Mesenchymal stem cell (in vitro differentiated cells and primary cell): ENCODE data around the gene ADAM12.

ENCODE experiments used
- DNase-seq: peaks from one replicate; pipeline ENCODE4 v3.0.0-alpha.2; 2013
- H2AFZ ChIP-seq: one replicate; pipeline ENCODE4 v1.6.1; 2013; ENCODE audit warnings: low read depth, mild to moderate bottlenecking, control low read depth, inconsistent platforms, low read length, moderate library complexity
- H2AK5ac ChIP-seq: 2 replicates; pipeline ENCODE4 v1.6.1; 2013; ENCODE audit warnings: low read length, moderate library complexity, mild to moderate bottlenecking, inconsistent platforms; ENCODE audit not compliant: severe bottlenecking
- H2BK120ac ChIP-seq: one replicate; pipeline ENCODE4 v1.6.1; 2013; ENCODE audit warnings: low read depth, mild to moderate bottlenecking, inconsistent platforms, low read length, moderate library complexity
- H2BK12ac ChIP-seq, 2 experiments: one replicate each; pipeline ENCODE4 v1.6.1; 2013; ENCODE audit warnings: inconsistent platforms in 2 of 2, low read length in 2 of 2, mild to moderate bottlenecking in 2 of 2, moderate library complexity in 2 of 2, control low read depth in 1 of 2
- H2BK15ac ChIP-seq: one replicate; pipeline ENCODE4 v1.6.1; 2013; ENCODE audit warnings: mild to moderate bottlenecking, low read depth, inconsistent platforms; ENCODE audit not compliant: poor library complexity, severe bottlenecking
- H2BK5ac ChIP-seq: 2 replicates; pipeline ENCODE4 v1.6.1; 2013; ENCODE audit warnings: low read depth, mild to moderate bottlenecking, low read length, control low read depth, inconsistent platforms; ENCODE audit not compliant: poor library complexity, severe bottlenecking
- H3K14ac ChIP-seq, 2 experiments: one replicate each; pipeline ENCODE4 v1.6.1; 2013; ENCODE audit warnings: inconsistent platforms in 2 of 2, low read length in 2 of 2, control low read depth in 1 of 2, mild to moderate bottlenecking in 1 of 2, moderate library complexity in 1 of 2
- H3K18ac ChIP-seq, 2 experiments: one replicate each; pipeline ENCODE4 v1.6.1; 2013; ENCODE audit warnings: inconsistent platforms in 2 of 2, low read length in 2 of 2, control low read depth in 1 of 2, low read depth in 1 of 2, mild to moderate bottlenecking in 1 of 2
- H3K23ac ChIP-seq, 2 experiments: one replicate each; pipeline ENCODE4 v1.6.1; 2013; ENCODE audit warnings: inconsistent platforms in 2 of 2, low read length in 2 of 2, mild to moderate bottlenecking in 2 of 2, moderate library complexity in 2 of 2, control low read depth in 1 of 2
- H3K27ac ChIP-seq: 2 replicates; pipeline ENCODE4 v1.5.1; 2013; ENCODE audit warnings: mild to moderate bottlenecking, moderate library complexity, low read length, control low read depth, inconsistent platforms; ENCODE audit not compliant: poor library complexity, severe bottlenecking
- H3K27me3 ChIP-seq, 2 experiments: 2 replicates each; pipeline versions ENCODE4 v1.6.1 to v1.7.0; 2013; ENCODE audit warnings: low read length in 2 of 2, mild to moderate bottlenecking in 2 of 2, moderate library complexity in 2 of 2, control low read depth in 1 of 2, inconsistent platforms in 1 of 2; ENCODE audit not compliant: control insufficient read depth in 1 of 2, insufficient read depth in 1 of 2
- H3K36me3 ChIP-seq, 2 experiments: 2 replicates each; pipeline versions ENCODE4 v1.6.1 to v1.7.0; 2013; ENCODE audit warnings: low read length in 2 of 2, control low read depth in 1 of 2, inconsistent platforms in 1 of 2, low read depth in 1 of 2, mild to moderate bottlenecking in 1 of 2; ENCODE audit not compliant: insufficient read depth in 2 of 2, control insufficient read depth in 1 of 2
- H3K4ac ChIP-seq, 2 experiments: one replicate each; pipeline ENCODE4 v1.6.1; 2013; ENCODE audit warnings: inconsistent platforms in 2 of 2, low read length in 2 of 2, mild to moderate bottlenecking in 2 of 2, moderate library complexity in 2 of 2, control low read depth in 1 of 2, low read depth in 1 of 2
- H3K4me1 ChIP-seq: 2 replicates; pipeline ENCODE4 v1.6.1; 2013; ENCODE audit warnings: low read depth, low read length, control low read depth; ENCODE audit not compliant: control insufficient read depth, insufficient read depth
- H3K4me2 ChIP-seq: 2 replicates; pipeline ENCODE4 v1.6.1; 2013; ENCODE audit warnings: low read length, mild to moderate bottlenecking, inconsistent platforms; ENCODE audit not compliant: poor library complexity, severe bottlenecking
- H3K4me3 ChIP-seq, 2 experiments: 2 replicates each; pipeline versions ENCODE4 v1.5.1 to v1.7.0; 2013; ENCODE audit warnings: low read length in 2 of 2, mild to moderate bottlenecking in 2 of 2, control low read depth in 1 of 2, low read depth in 1 of 2; ENCODE audit not compliant: insufficient read depth in 1 of 2
- H3K79me1 ChIP-seq: replicated peaks from 2 replicates; pipeline ENCODE4 v1.6.1; 2013; ENCODE audit warnings: mild to moderate bottlenecking, control low read depth, low read length, inconsistent platforms; ENCODE audit not compliant: poor library complexity, severe bottlenecking
- H3K9ac ChIP-seq: 2 replicates; pipeline ENCODE4 v1.7.0; 2013; ENCODE audit warnings: mild to moderate bottlenecking, low read length, moderate library complexity
- H3K9me3 ChIP-seq: 2 replicates; pipeline ENCODE4 v1.7.0; 2013; ENCODE audit warnings: mild to moderate bottlenecking, low read length; ENCODE audit not compliant: control insufficient read depth
- H4K8ac ChIP-seq: one replicate; pipeline ENCODE4 v1.6.1; 2013; ENCODE audit warnings: inconsistent platforms, mild to moderate bottlenecking, low read length, moderate library complexity
- H4K91ac ChIP-seq: one replicate; pipeline ENCODE4 v1.6.1; 2013; ENCODE audit warnings: mild to moderate bottlenecking, low read length, inconsistent platforms
- WGBS: methylation state at CpG from one replicate; pipeline ENCODE4 v1.1.7; 2013; ENCODE audit warnings: mixed read lengths; 5-methylcytosine and 5-hydroxymethylcytosine counted together

Gene ADAM12

GRCh38 chr10:126409821-126410220 lies 21.5 kb upstream of the ADAM12 start:
- Histone ChIP-seq H3K4me3 (no peak overlapping the region), H3K9me3 (no peaks in the 10 kb centered on the region), H4K8ac (no peak overlapping the region), H3K9ac (no peak overlapping the region), H2BK120ac (no peak overlapping the region), H3K27me3 (no peaks in the 10 kb centered on the region), H3K4ac (no peak overlapping the region), H2AK5ac (no peak overlapping the region), H3K79me1 (no peaks in the 10 kb centered on the region), H4K91ac (no peak overlapping the region), H2AFZ (no peak overlapping the region), H2BK5ac (no peak overlapping the region), H2BK15ac (no peak overlapping the region), H3K23ac (no peak overlapping the region), H3K4me1 (peaks cover 8% of the 10 kb centered on the region), H3K36me3 (no peaks in the 10 kb centered on the region), H2BK12ac (no peak overlapping the region), H3K27ac (no peak overlapping the region), H3K4me2 (no peak overlapping the region), H3K14ac (peak overlapping the region in 1 of 2 experiments; percentile 82), H3K18ac (no peak overlapping the region)
- DNase-seq, result no peak
- 86% methylated on average over 6 of the region's 6 CpGs for WGBS

- H2AFZ ChIP-seq, result no peak overlapping the region
- H3K18ac ChIP-seq, result peak overlapping the region in 1 of 2 experiments; percentile 16
- peak overlapping the region; percentile 26 for H2BK15ac ChIP-seq
- no peaks in the 10 kb centered on the region for H3K36me3 ChIP-seq
- DNase-seq, result no peak
- H2BK5ac ChIP-seq, result no peak overlapping the region
- H3K14ac ChIP-seq, result no peak overlapping the region
- H4K8ac ChIP-seq, result no peak overlapping the region
- WGBS, result 49% methylated on average over 11 of the region's 11 CpGs
- H3K27ac ChIP-seq, result no peak overlapping the region
- no peak overlapping the region for H3K9ac ChIP-seq
- H2AK5ac ChIP-seq, result no peak overlapping the region
- H3K23ac ChIP-seq, result no peak overlapping the region
- peaks cover 8% of the 10 kb centered on the region for H3K4me1 ChIP-seq
- no peak overlapping the region for H2BK120ac ChIP-seq
- no peaks in the 10 kb centered on the region for H3K27me3 ChIP-seq
- H3K4me3 ChIP-seq, result no peak overlapping the region
- peak overlapping the region; percentile 11 for H4K91ac ChIP-seq
- no peak overlapping the region for H2BK12ac ChIP-seq
- no peaks in the 10 kb centered on the region for H3K9me3 ChIP-seq
- H3K79me1 ChIP-seq, result no peaks in the 10 kb centered on the region
- no peak overlapping the region for H3K4ac ChIP-seq
- H3K4me2 ChIP-seq, result no peak overlapping the region
Measured at GRCh38 chr10:126408953-126409641, 20.8 kb upstream of the ADAM12 start.

- H3K4me2 ChIP-seq, result no peak overlapping the region
- WGBS, result 89% methylated on average over 1 of the region's 2 CpGs
Measured at GRCh38 chr10:126407831-126408230, 19.6 kb upstream of the ADAM12 start.

GRCh38 chr10:126405239-126405775 lies 17.0 kb upstream of the ADAM12 start:
- H2BK15ac ChIP-seq, result no peak overlapping the region
- H4K8ac ChIP-seq, result peak overlapping the region; percentile 16
- peaks cover 8% of the 10 kb centered on the region for H3K4me1 ChIP-seq
- H3K4me2 ChIP-seq, result no peak overlapping the region
- H2AK5ac ChIP-seq, result peak overlapping the region; percentile 7
- H3K4me3 ChIP-seq, result no peak overlapping the region
- H3K27me3 ChIP-seq, result no peaks in the 10 kb centered on the region
- no peak overlapping the region for H2BK120ac ChIP-seq
- H2BK12ac ChIP-seq, result peak overlapping the region; percentile 18 to 95
- no peak overlapping the region for H2BK5ac ChIP-seq
- peak overlapping the region; percentile 40 for H3K27ac ChIP-seq
- no peak overlapping the region for H3K14ac ChIP-seq
- no peaks in the 10 kb centered on the region for H3K9me3 ChIP-seq
- H3K36me3 ChIP-seq, result no peaks in the 10 kb centered on the region
- H3K4ac ChIP-seq, result peak overlapping the region in 1 of 2 experiments; percentile 76
- no peak overlapping the region for H4K91ac ChIP-seq
- H3K9ac ChIP-seq, result no peak overlapping the region
- WGBS, result 53% methylated on average over 5 of the region's 6 CpGs
- H2AFZ ChIP-seq, result no peak overlapping the region
- H3K18ac ChIP-seq, result peak overlapping the region; percentile 16 to 48
- H3K79me1 ChIP-seq, result no peaks in the 10 kb centered on the region
- no peak overlapping the region for H3K23ac ChIP-seq
- DNase-seq, result peak; percentile 36

More at GRCh38 chr10:126407831-126408230, 19.6 kb upstream of the ADAM12 start:
- Histone ChIP-seq H3K36me3 (no peaks in the 10 kb centered on the region), H2BK15ac (no peak overlapping the region), H3K79me1 (no peaks in the 10 kb centered on the region), H3K23ac (no peak overlapping the region), H3K27me3 (no peaks in the 10 kb centered on the region), H3K27ac (no peak overlapping the region), H2AK5ac (peak overlapping the region; percentile 42), H3K9me3 (no peaks in the 10 kb centered on the region), H3K14ac (no peak overlapping the region), H3K18ac (no peak overlapping the region), H2BK5ac (no peak overlapping the region), H2BK120ac (no peak overlapping the region), H3K4me3 (no peak overlapping the region), H2BK12ac (peak overlapping the region in 1 of 2 experiments; percentile 50), H4K91ac (no peak overlapping the region), H4K8ac (no peak overlapping the region), H2AFZ (no peak overlapping the region), H3K9ac (no peak overlapping the region), H3K4ac (no peak overlapping the region), H3K4me1 (peaks cover 8% of the 10 kb centered on the region)
- no peak for DNase-seq
